Measurements from ENCODE around the gene CEP112. TPM values are rescaled to one million over a fixed set of nuclear protein-coding genes. Genes with fewer than 3 reads are reported as not detected.

The CEP112 gene
- total and polyA plus RNA-seq, 2 donors (not counting 3 experiments of a cell fraction or from before 2014, with no cell fraction given) = 1.5 to 25.3 TPM

- TF ChIP-seq JUN (IDR thresholded peaks at IDR 0.05; ENCODE audit: borderline replicate concordance, insufficient read depth, insufficient read length, low read depth) = no peak
- Histone ChIP-seq H3K27me3 (ENCODE audit: control insufficient read depth in 2 of 2, insufficient read depth in 2 of 2, low read length in 2 of 2) (no peaks in the 10 kb centered on the region), H3K9me3 (replicated peaks; ENCODE audit: control insufficient read depth, insufficient read depth, low read length) (no peaks in the 10 kb centered on the region), H2AFZ (ENCODE audit: low read depth, low read length) (no peak overlapping the region), H4K20me1 (replicated peaks; ENCODE audit: control insufficient read depth, extremely low read depth, insufficient read depth, low read length) (no peaks in the 10 kb centered on the region), H3K36me3 (ENCODE audit: control insufficient read depth in 2 of 2, extremely low read depth in 1 of 2, insufficient read depth in 2 of 2, low read length in 2 of 2) (no peaks in the 10 kb centered on the region), H3K79me2 (ENCODE audit: control insufficient read depth, insufficient read depth, low read length) (no peaks in the 10 kb centered on the region), H3K4me3 (replicated peaks in 1 of 3; ENCODE audit: insufficient read depth in 1 of 3, low read depth in 1 of 3, low read length in 3 of 3) (no peak overlapping the region), H3K27ac (ENCODE audit: insufficient read depth, low read depth, low read length) (no peak overlapping the region), H3K9me1 (replicated peaks; ENCODE audit: control insufficient read depth, extremely low read depth, insufficient read depth, low read length) (no peaks in the 10 kb centered on the region), H3K9ac (replicated peaks; ENCODE audit: extremely low read depth, insufficient read depth, low read length) (no peak overlapping the region), H3K4me1 (ENCODE audit: control insufficient read depth, extremely low read depth, insufficient read depth, low read length) (no peaks in the 10 kb centered on the region), H3K4me2 (ENCODE audit: insufficient read depth, low read length) (no peak overlapping the region)
- dilution Hi-C loops (cut with MboI; ENCODE audit: extremely low pct_ligation_motif_present, low sequenced_read_pairs) = no loop called here
- no peak for DNase-seq (ENCODE audit: low read depth, low spot score)
- BruUV-seq (replicated peaks) = no TSS peak
- intact Hi-C loops (cut with micrococcal nuclease) = no loop called here
- CTCF ChIA-PET = interaction anchor here (1.2 kb wide), 1 partner anchor 9 kb away, joined by 4 read pairs; no protein-coding TSS in a partner anchor
- FAIRE-seq = no peak
- POLR2A ChIA-PET = no interaction called here
Observed at GRCh38 chr17:65942592-65942991, 249.3 kb downstream of the CEP112 start.

DNA sequence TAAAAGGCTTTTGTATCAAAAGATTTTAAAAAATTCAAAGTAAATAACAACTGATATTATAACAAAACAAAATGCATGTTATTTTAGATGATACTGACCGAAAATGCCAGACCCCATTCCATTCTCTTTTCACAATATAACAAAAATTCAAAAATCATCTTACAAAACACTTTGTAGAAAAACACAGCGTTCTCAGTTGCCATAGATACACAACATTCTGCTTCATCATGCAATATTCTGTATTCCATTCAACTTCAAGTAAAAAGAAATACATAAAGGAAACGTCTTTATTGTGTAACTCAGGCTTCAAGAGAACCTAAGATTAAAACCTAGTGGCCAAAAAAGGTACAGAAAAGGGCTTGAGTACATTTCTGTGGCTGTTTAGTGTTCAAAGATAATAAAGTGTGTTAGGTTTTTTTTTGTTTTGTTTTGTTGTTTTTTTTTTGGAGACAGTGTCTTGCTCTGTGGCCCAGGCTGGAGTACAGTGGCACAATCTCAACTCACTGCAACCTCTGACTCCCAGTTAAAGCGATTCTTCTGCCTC lies 250.5 kb downstream of the CEP112 start:
- POLR2A ChIA-PET = no interaction called here
- H2AFZ ChIP-seq (ENCODE audit: low read depth, low read length) = no peak overlapping the region
- DNase-seq (ENCODE audit: low read depth, low spot score) = no peak
- FAIRE-seq = no peak
- CTCF ChIA-PET = no interaction called here
- H3K27ac ChIP-seq (ENCODE audit: insufficient read depth, low read depth, low read length) = no peak overlapping the region
- no peak overlapping the region for H3K4me3 ChIP-seq (replicated peaks in 1 of 3; ENCODE audit: insufficient read depth in 1 of 3, low read depth in 1 of 3, low read length in 3 of 3)
- H3K9me3 ChIP-seq (replicated peaks; ENCODE audit: control insufficient read depth, insufficient read depth, low read length) = no peaks in the 10 kb centered on the region
- dilution Hi-C loops (cut with MboI; ENCODE audit: extremely low pct_ligation_motif_present, low sequenced_read_pairs) = no loop called here
- no peaks in the 10 kb centered on the region for H3K27me3 ChIP-seq (ENCODE audit: control insufficient read depth in 2 of 2, insufficient read depth in 2 of 2, low read length in 2 of 2)
- no peaks in the 10 kb centered on the region for H3K9me1 ChIP-seq (replicated peaks; ENCODE audit: control insufficient read depth, extremely low read depth, insufficient read depth, low read length)
- intact Hi-C loops (cut with micrococcal nuclease) = no loop called here
- no peaks in the 10 kb centered on the region for H4K20me1 ChIP-seq (replicated peaks; ENCODE audit: control insufficient read depth, extremely low read depth, insufficient read depth, low read length)
- no peaks in the 10 kb centered on the region for H3K4me1 ChIP-seq (ENCODE audit: control insufficient read depth, extremely low read depth, insufficient read depth, low read length)
- no peaks in the 10 kb centered on the region for H3K79me2 ChIP-seq (ENCODE audit: control insufficient read depth, insufficient read depth, low read length)
- no peaks in the 10 kb centered on the region for H3K36me3 ChIP-seq (ENCODE audit: control insufficient read depth in 2 of 2, extremely low read depth in 1 of 2, insufficient read depth in 2 of 2, low read length in 2 of 2)
- H3K4me2 ChIP-seq (ENCODE audit: insufficient read depth, low read length) = no peak overlapping the region
- no peak for TF ChIP-seq GATA2 (IDR thresholded peaks at IDR 0.05; ENCODE audit: insufficient read depth, insufficient read length, low read depth, low read length)
- no peak for TF ChIP-seq EZH2 (IDR thresholded peaks at IDR 0.05; ENCODE audit: borderline replicate concordance, low read depth, low read length, severe bottlenecking)
- no peak for TF ChIP-seq POLR2AphosphoS5 (IDR thresholded peaks at IDR 0.05; ENCODE audit: insufficient read depth, low read depth, low read length)
- no peak for TF ChIP-seq JUN (IDR thresholded peaks at IDR 0.05; ENCODE audit: borderline replicate concordance, insufficient read depth, insufficient read length, low read depth)
- TF ChIP-seq POLR2A (IDR thresholded peaks at IDR 0.05; ENCODE audit: low read depth, low read length) = no peak
- TF ChIP-seq, protein P1, sequence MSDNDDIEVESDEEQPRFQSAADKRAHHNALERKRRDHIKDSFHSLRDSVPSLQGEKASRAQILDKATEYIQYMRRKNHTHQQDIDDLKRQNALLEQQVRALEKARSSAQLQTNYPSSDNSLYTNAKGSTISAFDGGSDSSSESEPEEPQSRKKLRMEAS (IDR thresholded peaks at IDR 0.05; ENCODE audit: insufficient read depth, insufficient read length) = no peak
- TF ChIP-seq, protein P2, sequence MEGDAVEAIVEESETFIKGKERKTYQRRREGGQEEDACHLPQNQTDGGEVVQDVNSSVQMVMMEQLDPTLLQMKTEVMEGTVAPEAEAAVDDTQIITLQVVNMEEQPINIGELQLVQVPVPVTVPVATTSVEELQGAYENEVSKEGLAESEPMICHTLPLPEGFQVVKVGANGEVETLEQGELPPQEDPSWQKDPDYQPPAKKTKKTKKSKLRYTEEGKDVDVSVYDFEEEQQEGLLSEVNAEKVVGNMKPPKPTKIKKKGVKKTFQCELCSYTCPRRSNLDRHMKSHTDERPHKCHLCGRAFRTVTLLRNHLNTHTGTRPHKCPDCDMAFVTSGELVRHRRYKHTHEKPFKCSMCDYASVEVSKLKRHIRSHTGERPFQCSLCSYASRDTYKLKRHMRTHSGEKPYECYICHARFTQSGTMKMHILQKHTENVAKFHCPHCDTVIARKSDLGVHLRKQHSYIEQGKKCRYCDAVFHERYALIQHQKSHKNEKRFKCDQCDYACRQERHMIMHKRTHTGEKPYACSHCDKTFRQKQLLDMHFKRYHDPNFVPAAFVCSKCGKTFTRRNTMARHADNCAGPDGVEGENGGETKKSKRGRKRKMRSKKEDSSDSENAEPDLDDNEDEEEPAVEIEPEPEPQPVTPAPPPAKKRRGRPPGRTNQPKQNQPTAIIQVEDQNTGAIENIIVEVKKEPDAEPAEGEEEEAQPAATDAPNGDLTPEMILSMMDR (IDR thresholded peaks at IDR 0.05; ENCODE audit: extremely low read depth in 1 of 2, insufficient read depth in 1 of 2, low read depth in 1 of 2, low read length in 2 of 2) = no peak
- TF ChIP-seq MYC (IDR thresholded peaks at IDR 0.05; ENCODE audit: low read depth, low read length) = no peak
- no peak for TF ChIP-seq FOS (IDR thresholded peaks at IDR 0.05; ENCODE audit: borderline replicate concordance, insufficient read depth, low read length)
- no peak overlapping the region for H3K9ac ChIP-seq (replicated peaks; ENCODE audit: extremely low read depth, insufficient read depth, low read length)
- no TSS peak for BruUV-seq (replicated peaks)

Measured in endothelial cell of umbilical vein (primary cell).